GM19023 (cell line): ENCODE results near the gene NTF4.
"Not testable (repeated sequence)": the region's sequence is repeated elsewhere in the genome, so short reads cannot be mapped to it uniquely, and the experiment has no call there.

Source experiments
- ATAC-seq: cut with Tn5 transposase; IDR thresholded peaks from one replicate; pipeline ENCODE4 v1.9.1; 2021; ENCODE audit warnings: mild to moderate bottlenecking, moderate library complexity; ENCODE audit not compliant: unreplicated experiment

The NTF4 gene

DNA sequence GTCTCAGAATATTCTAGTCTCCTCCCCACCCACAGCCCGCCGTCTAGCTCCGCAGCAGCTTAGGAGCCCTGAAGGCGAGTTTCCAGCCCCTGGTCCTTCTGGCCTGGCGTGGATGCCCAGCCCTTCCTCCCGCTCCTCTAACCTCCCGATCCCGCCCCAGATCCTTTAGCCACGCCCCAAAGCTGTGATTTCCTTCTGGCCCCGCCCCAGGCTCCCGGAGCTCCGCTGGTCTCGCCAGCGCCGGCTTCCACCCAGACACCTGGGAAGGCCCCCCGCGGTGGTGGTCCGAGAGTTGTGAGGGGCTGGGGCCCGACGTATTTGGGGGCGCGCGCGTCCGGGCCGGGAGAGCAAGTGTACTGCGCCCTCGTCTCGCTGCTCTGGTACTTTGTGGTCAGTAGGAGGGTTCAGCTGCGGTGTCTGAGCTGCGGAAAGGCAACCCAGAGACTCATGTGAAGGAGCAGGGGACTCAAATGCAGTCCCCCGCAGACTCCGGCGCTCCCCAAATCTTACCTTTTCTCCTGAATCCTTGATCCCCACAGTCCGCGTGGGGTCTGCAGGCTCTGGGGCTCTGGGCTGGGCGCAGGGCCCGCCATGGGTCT lies 6.9 kb downstream of the NTF4 start, which contains the start of gene CGB7:
Gene CGB7 (minus strand): TSS at position 114 of the 599 bp plus-strand sequence. CDS start 2,374 bp downstream, outside the sequence.
- no peak for ATAC-seq

DNA sequence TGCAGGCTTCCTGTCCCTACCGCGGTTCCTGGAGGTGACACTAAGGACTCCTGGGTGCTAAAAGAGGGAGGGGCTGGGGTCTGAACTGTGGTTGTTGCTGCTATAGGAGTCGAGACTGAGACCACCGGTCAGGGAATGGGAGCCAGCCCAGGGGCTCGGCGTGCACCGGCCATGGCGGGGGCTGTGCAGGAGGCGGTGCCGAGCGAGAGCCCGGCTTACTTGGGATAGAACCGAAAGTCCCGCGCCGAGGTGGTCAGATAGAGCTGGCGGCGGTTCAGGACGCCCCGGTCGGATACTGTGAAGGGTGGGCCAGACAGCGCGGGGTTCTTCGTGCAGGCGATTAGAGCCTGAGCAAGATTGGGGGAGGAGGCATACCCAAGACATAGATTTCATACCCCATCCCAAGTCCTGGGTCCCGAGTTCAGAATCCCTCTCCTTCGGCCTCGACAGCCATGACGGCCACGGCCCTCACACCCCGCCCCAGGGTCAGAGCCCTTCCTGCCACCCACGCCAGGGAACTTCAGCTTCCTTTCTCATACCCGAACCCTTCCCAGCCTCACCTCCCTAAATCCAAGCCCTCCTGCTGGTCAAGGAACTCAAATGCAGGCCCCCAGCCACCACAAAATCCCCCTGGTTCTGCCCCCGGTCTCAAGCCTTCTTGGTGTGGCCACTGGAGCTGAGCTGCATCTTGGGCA lies 7.6 kb downstream of the NTF4 start:
- not testable (repeated sequence) for ATAC-seq

DNA sequence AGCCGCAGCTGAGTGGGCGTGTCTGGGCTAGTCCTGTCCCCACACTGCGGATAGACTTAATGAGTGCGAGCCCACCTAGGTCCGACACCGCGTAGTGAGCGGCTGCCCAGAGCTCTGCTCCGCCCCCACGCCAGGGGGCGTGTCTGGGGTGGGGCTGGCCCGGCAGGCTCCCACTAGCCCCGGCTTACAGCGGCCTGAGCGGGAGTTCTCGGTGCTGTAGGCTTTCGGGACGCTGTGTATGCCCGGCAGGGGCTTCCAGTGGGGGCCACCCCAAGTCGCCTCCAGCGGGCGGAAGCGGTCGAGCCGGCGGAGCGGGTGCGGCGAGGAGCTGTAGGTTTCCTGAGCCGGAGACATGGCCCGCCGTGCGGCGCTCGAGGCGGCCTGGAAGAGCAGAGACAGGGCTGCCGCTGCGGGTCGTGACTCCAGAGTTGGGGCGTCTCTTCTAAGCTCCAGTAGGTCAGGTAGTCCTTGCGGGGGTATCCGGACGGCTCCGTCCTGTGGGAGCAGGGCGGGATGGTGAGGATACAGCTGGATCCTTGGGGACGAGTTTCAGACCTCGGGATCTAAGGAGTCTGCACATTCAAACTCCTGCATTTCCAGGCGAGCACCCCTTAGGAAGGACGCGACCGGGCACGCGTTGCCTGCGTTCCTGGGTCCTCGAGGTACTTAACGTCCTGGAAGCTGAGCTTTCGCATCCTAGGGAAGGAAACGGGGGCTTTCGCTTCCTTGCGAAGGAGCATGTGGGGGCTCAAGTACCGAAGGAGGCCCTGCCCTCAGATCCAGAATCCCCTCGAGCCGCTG lies 8.3 kb downstream of the NTF4 start:
- ATAC-seq, result no peak

DNA sequence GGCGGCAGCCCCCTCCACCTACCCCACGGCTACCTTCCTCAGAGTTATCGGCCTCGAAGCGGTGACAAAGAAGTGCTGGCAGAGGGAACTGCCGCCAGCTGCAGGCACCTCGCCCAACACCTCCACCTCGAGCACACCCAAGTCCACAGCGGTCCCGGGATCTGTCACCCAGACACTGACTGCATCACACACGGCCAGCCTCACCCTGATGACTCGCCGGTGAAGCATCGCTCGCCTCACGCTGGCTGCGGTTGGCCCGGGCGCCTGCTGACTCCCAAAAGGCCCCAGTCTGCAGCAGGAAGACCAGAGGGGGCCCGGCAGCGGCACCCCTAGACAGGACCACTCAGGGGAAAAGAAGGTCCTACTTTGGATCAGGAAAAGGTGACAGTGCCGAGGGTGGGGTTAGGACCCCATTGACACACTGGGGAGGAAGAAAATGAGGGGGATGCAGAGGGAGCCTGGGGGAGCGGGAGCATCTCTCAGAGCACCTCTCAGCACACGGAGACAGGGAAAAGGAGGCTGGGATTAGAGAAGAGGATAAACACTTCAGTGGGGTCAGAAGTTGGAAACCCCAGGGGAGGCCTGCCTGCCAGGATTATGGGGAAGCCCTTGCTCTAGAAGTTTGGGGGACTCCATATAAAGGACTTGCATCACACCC lies 14.1 kb downstream of the NTF4 start:
- not testable (repeated sequence) for ATAC-seq

DNA sequence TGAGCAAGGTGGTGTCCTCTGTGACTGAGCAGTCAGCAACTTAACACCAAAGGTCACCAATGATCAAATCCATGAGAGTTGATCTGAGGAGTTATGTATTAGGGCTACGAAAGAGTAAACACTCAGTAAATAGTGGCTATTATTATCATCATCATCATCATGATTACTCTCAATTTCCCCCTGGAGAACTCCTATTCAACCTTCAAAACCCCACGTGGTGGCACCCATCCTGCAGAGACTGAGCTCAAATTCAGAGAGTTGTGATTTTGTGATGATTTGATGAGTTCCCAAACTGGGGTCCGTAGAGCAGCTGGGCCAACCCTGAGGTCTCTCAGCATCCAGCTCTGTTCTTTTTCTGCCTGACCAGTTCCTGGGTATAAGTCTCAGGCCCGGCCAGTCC lies 14.8 kb downstream of the NTF4 start:
- ATAC-seq, result not testable (repeated sequence)

DNA sequence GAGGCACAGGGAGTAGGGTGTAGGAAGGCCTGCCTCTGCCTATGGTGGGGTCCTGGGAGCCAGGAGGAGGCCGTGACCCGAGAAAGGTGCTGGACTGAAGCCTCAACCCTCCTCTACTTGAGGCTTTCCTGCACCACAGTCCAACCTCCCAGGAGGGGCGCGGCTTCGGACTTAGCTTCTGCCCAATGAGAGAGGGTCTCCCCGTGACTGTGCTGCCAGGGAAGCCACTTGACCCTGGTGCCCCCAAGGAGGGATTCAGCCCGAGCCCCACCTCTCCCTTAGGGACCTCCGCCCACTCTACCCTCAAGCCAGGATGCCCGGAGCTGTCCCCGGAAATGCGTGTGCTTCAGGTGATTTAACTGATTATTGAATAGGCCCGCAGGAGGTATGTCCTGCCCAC lies 15.6 kb downstream of the NTF4 start, which contains the start of gene CGB8:
Gene CGB8 (minus strand): TSS at position 101 of the 400 bp plus-strand sequence. CDS start 372 bp downstream, outside the sequence.
- ATAC-seq, result not testable (repeated sequence)

DNA sequence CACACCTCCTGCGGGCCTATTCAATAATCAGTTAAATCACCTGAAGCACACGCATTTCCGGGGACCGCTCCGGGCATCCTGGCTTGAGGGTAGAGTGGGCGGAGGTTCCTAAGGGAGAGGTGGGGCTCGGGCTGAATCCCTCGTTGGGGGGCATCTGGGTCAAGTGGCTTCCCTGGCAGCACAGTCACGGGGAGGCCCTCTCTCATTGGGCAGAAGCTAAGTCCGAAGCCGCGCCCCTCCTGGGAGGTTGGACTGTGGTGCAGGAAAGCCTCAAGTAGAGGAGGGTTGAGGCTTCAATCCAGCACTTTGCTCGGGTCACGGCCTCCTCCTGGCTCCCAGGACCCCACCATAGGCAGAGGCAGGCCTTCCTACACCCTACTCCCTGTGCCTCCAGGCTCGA lies 21.1 kb downstream of the NTF4 start, which contains the start of gene CGB5:
Gene CGB5 (plus strand): TSS at position 301 of the 400 bp plus-strand sequence. CDS start 362 bp downstream, outside the sequence.
- ATAC-seq, result not testable (repeated sequence)

DNA sequence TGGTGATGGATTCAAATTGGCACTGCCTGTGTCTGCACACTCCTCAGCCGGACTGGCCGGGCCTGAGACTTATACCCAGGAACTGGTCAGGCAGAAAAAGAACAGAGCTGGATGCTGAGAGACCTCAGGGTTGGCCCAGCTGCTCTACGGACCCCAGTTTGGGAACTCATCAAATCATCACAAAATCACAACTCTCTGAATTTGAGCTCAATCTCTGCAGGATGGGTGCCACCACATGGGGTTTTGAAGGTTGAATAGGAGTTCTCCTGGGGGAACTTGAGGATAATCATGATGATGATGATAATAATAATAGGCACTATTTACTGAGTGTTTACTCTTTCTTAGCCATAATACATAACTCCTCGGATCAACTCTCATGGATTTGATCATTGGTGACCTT lies 22.0 kb downstream of the NTF4 start:
- not testable (repeated sequence) for ATAC-seq

DNA sequence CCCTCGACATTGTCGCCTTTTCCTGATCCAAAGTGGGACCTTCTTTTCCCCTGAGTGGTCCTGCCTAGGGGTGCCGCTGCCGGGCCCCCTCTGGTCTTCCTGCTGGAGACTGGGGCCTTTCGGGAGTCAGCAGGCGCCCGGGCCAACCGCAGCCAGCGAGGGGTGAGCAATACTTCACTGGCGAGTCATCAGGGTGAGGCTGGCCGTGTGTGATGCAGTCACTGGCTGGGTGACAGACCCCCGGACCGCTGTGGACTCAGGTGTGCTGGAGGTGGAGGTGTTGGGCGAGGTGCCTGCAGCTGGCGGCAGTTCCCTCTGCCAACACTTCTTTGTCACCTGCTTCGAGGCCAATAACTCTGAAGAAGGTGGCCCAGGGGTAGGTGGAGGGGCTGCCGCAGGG lies 22.4 kb downstream of the NTF4 start:
- no peak for ATAC-seq

DNA sequence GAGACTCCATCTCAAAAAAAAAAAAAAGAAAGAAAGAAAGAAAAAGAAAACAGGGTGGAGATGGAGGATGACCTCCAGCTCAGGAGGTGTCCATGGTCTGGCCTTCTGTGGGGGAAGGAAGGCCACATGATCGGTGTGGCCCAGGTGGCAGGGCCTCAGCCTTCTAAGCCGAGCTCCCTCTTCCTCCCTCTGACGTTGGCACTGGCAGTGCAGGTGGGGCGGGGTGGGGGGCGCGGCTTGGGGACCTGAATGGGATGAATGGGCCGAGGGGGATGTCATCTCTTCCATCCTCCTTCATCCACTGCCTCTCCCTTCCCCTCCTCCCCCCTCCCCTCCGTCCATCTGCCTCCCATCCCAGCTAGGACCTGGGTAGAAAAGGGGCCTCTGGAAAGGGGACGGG lies 24.9 kb downstream of the NTF4 start:
- not testable (repeated sequence) for ATAC-seq

DNA sequence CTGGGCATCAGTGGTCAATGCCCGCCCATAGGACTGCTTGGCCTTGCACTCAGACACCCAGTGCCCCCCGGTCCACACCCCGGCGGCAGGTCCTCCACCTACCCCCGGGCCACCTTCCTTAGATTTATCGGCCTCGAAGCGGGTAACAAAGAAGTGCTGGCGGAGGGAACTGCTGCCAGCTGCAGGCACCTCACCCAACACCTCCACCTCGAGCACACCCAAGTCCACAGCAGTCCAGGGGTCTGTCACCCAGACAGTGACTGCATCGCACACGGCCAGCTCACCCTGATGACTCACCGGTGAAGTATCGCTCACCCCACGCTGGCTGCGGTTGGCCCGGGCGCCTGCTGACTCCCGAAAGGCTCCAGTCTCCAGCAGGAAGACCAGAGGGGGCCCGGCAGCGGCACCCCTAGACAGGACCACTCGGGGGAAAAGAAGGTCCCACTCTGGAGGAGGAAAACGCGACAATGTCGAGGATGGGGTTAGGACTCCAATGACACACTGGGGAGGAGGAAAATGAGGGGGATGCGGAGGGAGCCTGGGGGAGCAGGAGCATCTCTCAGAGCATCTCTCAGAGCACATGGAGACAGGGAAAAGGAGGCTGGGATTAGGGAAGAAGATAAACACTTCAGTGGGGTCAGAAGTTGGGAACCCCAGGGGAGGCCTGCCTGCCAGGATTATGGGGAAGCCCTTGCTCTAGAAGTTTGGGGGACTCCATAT lies 25.9 kb downstream of the NTF4 start:
- ATAC-seq, result not testable (repeated sequence)

DNA sequence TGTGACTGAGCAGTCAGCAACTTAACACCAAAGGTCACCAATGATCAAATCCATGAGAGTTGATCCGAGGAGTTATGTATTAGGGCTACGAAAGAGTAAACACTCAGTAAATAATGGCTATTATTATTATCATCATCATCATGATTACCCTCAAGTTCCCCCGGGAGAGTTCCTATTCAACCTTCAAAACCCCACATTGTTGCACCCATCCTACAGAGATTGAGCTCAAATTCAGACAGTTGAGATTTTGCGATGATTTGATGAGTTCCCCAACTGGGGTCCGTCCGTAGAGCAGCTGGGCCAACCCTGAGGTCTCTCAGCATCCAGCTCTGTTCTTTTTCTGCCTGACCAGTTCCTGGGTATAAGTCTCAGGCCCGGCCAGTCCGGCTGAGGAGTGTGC lies 26.5 kb downstream of the NTF4 start:
- not testable (repeated sequence) for ATAC-seq

DNA sequence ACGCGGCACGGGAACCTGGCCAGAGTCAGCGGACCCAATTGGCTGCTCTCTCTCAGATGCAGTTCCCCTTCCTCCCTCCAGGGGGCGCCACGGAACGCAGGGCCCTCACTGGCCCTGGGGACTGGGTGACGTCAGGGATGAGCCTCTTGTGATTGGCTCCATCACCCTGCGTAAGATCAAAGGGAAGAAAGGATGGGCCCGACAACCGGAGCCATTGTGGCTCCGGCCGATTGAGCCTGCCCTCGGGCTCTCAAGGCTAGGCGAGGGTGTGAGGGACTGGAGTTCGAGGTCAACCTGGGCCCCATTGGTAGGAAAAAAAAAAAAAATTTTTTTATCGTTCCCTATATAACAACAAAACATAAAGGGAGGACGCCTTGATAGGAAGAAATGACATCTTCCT lies 27.8 kb downstream of the NTF4 start, which contains the start of gene CGB1:
Gene CGB1 (minus strand): TSS at position 81 of the 400 bp plus-strand sequence. CDS start 184 bp downstream, outside the sequence.
- ATAC-seq, result not testable (repeated sequence)

DNA sequence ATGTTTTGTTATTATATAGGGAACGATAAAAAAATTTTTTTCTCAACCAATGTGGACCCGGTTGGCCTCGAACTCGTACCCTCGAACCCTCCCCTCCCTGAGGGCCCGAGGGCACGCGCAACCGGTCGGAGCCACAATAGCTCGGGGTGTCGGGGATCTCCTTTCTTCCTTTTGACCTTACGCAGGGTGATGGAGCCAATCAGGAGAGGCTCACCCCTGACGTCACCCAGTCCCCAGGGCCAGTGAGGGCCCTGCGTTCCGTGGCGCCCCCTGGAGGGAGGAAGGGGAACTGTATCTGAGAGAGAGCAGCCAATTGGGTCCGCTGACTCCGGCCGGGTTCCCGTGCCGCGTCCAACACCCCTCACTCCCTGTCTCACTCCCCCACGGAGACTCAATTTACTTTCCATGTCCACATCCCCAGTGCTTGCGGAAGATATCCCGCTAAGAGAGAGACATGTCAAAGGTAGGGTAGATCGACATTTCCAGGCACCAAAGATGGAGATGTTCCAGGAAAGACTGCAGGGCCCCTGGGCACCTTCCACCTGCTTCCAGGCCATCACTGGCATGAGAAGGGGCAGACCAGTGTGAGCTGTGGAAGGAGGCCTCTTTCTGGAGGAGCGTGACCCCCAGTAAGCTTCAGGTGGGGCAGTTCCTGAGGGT lies 32.8 kb downstream of the NTF4 start, which contains the start of gene CGB2:
Gene CGB2 (plus strand): TSS at position 249 of the 660 bp plus-strand sequence. CDS start 206 bp downstream, at position 455.
- ATAC-seq, result not testable (repeated sequence)

DNA sequence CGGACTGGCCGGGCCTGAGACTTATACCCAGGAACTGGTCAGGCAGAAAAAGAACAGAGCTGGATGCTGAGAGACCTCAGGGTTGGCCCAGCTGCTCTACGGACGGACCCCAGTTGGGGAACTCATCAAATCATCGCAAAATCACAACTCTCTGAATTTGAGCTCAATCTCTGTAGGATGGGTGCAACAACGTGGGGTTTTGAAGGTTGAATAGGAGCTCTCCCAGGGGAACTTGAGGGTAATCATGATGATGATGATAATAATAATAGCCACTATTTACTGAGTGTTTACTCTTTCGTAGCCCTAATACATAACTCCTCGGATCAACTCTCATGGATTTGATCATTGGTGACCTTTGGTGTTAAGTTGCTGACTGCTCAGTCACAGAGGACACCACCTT lies 34.3 kb downstream of the NTF4 start:
- not testable (repeated sequence) for ATAC-seq

DNA sequence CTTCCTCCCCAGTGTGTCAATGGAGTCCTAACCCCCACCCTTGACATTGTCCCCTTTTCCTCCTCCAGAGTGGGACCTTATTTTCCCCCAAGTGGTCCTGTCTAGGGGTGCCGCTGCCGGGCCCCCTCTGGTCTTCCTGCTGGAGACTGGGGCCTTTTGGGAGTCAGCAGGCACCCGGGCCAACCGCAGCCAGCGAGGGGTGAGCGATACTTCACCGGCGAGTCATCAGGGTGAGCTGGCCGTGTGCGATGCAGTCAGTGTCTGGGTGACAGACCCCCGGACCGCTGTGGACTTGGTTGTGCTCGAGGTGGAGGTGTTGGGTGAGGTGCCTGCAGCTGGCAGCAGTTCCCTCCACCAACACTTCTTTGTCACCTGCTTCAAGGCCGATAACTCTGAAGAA lies 34.9 kb downstream of the NTF4 start:
- ATAC-seq, result not testable (repeated sequence)

DNA sequence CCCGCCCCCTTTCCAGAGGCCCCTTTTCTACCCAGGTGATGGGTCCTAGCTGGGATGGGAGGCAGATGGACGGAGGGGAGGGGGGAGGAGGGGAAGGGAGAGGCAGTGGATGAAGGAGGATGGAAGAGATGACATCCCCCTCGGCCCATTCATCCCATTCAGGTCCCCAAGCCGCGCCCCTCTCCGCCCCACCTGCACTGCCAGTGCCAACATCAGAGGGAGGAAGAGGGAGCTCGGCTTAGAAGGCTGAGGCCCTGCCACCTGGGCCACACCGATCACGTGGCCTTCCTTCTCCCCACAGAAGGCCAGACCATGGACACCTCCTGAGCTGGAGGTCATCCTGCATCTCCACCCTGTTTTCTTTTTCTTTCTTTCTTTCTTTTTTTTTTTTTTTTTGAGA lies 35.9 kb downstream of the NTF4 start:
- ATAC-seq, result not testable (repeated sequence)

DNA sequence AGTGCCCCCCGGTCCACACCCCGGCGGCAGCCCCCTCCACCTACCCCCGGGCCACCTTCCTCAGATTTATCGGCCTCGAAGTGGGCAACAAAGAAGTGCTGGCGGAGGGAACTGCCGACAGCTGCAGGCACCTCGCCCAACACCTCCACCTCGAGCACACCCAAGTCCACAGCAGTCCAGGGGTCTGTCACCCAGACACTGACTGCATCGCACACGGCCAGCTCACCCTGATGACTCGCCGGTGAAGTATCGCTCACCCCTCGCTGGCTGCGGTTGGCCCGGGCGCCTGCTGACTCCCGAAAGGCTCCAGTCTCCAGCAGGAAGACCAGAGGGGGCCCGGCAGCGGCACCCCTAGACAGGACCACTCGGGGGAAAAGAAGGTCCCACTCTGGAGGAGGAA lies 39.0 kb downstream of the NTF4 start:
- not testable (repeated sequence) for ATAC-seq

DNA sequence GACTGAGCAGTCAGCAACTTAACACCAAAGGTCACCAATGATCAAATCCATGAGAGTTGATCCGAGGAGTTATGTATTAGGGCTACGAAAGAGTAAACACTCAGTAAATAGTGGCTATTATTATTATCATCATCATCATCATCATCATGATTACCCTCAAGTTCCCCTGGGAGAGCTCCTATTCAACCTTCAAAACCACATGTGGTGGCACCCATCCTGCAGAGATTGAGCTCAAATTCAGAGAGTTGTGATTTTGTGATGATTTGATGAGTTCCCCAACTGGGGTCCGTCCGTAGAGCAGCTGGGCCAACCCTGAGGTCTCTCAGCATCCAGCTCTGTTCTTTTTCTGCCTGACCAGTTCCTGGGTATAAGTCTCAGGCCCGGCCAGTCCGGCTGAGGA lies 39.5 kb downstream of the NTF4 start:
- not testable (repeated sequence) for ATAC-seq
